Epithelial cell of prostate (primary cell): ENCODE measurements around the gene STK16.
A peak's percentile ranks its signal among the peaks of the same experiment; 100 is the strongest.
"Not testable (repeated sequence)": the region's sequence is repeated elsewhere in the genome, so short reads cannot be mapped to it uniquely, and the experiment has no call there.

Source experiments
- DNase-seq: peaks from one replicate; pipeline ENCODE4 v3.0.0-alpha.2; 2011; ENCODE audit warnings: low read depth, low spot score
- H3K27ac ChIP-seq: fragments of 450-650 bp; 2 replicates; pipeline ENCODE4 v1.5.1; 2017; ENCODE audit warnings: mild to moderate bottlenecking

The STK16 gene

DNA sequence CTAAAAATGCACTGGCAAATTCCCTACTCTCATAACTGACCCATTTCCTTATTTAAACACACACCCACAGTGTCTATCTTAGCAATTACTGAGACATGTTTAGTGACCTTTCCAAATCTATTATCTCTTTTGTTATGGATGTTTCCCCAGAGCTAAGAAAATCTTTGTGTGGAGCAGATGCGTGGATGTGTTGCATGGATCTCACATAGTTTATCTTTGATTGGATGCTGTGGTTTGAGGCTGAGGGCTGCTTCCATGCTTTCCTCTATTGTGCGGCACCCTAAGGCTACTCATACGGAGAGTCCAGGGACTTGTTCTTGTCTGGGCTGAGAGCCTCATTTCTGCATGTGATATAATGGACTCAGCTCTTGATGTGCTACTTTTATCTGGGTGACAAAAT lies 10.9 kb upstream of the STK16 start:
- DNase-seq: no peak
- H3K27ac ChIP-seq: no peak overlapping the region

DNA sequence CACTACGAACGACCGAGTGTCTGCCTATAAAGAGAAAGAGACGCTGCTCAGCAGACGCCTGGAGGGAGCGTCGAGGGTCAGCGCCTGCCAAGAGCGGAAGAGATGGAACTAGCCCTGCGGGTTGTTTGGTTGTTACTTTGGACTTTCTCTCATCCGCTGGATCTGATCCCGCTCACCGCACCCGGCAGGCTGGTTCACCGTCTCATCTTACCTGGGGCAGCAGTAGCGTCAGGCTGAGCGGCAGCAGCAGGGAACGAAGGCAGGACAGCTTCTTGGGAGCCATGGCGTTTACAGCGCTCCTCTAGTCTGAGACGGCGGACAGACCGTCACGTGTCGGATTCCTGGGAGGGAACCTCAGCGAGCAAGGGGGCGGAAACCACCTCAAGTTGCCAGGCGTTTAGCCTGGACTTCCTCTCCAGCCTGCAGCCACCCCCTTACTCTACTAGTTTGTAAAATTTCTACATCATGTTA lies 2.0 kb upstream of the STK16 start:
- no peak overlapping the region for H3K27ac ChIP-seq
- no peak for DNase-seq

DNA sequence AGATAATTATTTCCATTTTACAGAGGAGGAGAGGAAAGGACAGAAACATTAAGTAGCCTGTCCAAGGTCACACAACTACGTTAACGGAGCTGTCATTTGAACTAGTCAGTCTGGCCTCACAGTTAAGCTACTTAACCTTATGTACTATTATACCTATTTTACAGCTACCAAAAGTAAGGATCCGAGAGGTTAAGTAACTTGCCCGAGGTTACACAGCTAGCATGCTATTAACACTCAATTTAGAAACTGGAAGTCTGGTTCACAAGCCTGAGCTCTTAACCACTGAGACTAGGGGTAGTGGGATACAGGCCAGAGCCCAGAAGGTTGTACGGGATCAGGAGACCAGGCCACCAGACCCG lies 511 bp upstream of the STK16 start:
- no peak for DNase-seq
- H3K27ac ChIP-seq: peak overlapping the region; percentile 99

DNA sequence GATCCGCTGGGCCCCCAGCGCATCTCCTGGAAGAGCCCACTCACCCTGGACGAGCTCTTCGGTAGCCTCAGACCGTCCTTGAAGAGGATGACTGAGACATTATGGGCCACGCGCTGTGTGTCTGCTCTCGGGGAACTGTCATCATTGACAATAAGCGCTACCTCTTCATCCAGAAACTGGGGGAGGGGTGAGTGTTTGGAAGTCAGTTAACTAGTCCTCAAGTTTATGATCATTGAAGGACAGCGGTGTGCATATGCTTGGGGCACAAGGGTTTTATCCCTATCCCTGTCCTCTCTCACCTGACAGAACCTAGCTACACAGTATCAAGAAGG lies 586 bp downstream of the STK16 start:
- no peak for DNase-seq

DNA sequence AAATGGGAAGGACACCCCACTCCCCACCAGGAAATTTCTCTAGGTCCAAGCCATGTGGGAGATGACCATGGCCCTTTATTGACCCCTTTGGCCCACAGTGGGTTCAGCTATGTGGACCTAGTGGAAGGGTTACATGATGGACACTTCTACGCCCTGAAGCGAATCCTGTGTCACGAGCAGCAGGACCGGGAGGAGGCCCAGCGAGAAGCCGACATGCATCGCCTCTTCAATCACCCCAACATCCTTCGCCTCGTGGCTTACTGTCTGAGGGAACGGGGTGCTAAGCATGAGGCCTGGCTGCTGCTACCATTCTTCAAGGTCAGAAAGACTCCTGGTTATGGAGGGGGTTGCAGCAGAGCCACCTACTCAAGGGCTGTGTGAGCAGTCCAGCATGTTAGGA lies 1.3 kb downstream of the STK16 start:
- no peak for DNase-seq
- H3K27ac ChIP-seq: peak overlapping the region; percentile 99

More for the DNA sequence above, 586 bp downstream of the STK16 start:
- H3K27ac ChIP-seq: peak overlapping the region; percentile 99

GRCh38 chr2:219247678-219248642 lies 2.7 kb downstream of the STK16 start:
- peak overlapping the region; percentile 99 for H3K27ac ChIP-seq
- DNase-seq: no peak

GRCh38 chr2:219248845-219249202 lies 3.5 kb downstream of the STK16 start:
- no peak for DNase-seq
- H3K27ac ChIP-seq: peak overlapping the region; percentile 99

- peak; percentile 94 for DNase-seq
Measured at GRCh38 chr2:219249203-219249980, 4.1 kb downstream of the STK16 start.

DNA sequence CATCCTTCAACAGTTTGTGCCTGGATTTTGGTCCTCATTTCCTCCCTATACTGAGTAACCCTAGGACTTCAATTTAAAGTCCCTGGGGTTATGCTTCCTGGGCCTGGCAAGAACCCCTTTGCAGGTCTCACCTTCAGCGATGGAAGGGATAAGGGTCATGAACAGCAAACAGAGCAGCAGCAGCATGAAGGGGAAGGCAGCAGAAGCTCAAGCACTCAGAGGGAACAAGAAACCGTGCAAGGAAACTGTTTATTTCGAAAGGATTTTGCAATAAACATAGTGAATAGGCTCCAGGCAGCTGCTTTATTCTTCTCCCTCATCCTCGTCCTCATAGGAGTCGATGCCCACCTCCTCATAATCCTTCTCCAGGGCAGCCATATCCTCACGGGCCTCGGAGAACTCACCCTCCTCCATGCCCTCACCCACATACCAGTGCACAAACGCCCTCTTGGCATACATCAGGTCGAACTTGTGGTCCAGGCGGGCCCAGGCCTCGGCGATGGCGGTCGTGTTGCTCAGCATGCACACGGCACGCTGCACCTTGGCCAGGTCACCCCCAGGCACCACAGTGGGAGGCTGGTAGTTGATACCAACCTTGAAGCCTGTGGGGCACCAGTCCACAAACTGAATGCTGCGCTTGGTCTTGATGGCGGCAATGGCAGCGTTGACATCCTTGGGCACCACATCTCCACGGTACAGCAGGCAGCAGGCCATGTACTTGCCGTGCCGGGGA lies 4.9 kb downstream of the STK16 start:
- no peak for DNase-seq
- peak overlapping the region; percentile 99 for H3K27ac ChIP-seq

More at GRCh38 chr2:219249203-219249980, 4.1 kb downstream of the STK16 start:
- H3K27ac ChIP-seq: peak overlapping the region; percentile 99

GRCh38 chr2:219251656-219252055 lies 6.4 kb downstream of the STK16 start:
- H3K27ac ChIP-seq: peak overlapping the region; percentile 99
- DNase-seq: no peak

DNA sequence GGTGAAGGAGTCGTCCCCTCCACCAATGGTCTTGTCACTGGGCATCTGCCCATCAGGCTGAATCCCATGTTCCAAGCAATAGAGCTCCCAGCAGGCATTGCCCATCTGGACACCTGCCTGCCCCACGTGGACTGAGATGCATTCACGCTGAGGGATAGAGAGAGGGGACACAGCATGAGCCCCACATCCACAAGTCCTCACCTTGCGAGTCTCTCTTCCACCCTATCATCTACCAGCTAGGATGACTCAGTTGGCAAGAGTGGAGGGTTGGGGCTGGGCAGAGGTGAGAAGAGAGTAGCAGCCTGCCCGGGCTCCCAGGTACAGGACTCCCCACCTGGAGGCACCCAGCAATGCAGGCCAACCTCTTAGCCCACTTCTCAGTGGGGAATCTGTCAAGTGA lies 6.8 kb downstream of the STK16 start:
- DNase-seq: no peak
- peak overlapping the region; percentile 99 for H3K27ac ChIP-seq

- no peak for DNase-seq
- peak overlapping the region; percentile 99 for H3K27ac ChIP-seq
Measured at GRCh38 chr2:219252570-219252899, 7.3 kb downstream of the STK16 start.

DNA sequence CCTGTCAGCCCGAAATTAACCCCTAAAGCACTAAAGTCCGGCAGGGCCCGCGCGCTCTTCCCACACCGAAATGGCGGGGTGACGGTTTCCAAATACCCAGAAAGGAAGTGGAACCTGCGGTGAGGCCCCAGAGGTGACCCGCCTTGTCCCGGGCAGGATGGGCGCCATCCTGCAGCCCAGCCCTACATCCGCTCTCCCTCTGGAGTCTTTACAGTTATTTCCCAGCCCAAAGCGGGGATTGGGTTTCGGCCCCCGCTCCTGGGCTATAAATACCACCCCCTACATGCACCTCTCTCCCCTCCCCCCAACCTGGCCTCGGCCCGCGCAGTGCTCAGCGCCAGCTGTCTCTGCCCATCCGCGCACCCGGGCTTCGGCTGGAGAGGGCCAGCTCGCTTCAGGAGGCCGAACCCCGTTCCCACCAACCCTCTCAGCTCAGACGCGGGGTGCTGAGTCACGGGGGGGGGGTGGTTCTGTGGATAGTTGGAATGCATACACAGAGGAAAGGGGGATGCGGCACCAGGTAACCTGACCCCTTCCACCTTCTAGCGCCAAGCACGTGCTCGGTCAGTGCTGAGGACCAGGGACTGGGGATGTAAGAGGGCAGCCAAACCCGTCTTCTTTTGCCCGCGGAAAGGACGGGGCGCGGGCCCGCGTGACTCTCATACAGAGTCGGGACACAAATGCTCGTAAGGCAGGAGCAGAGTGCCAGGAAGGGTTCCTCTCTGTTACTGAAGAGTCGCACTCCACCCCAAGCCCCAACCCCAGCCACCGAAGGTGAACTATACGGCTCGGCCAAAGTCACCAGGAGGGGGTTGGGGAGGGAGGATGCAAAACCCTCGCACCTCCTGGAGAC lies 7.8 kb downstream of the STK16 start, which contains the start of gene TUBA4B:
Gene TUBA4B (plus strand): TSS at position 344 of the 853 bp plus-strand sequence. CDS start 165 bp downstream, at position 509.
- no peak for DNase-seq
- H3K27ac ChIP-seq: peak within 1 kb of the TSS; percentile 99

DNA sequence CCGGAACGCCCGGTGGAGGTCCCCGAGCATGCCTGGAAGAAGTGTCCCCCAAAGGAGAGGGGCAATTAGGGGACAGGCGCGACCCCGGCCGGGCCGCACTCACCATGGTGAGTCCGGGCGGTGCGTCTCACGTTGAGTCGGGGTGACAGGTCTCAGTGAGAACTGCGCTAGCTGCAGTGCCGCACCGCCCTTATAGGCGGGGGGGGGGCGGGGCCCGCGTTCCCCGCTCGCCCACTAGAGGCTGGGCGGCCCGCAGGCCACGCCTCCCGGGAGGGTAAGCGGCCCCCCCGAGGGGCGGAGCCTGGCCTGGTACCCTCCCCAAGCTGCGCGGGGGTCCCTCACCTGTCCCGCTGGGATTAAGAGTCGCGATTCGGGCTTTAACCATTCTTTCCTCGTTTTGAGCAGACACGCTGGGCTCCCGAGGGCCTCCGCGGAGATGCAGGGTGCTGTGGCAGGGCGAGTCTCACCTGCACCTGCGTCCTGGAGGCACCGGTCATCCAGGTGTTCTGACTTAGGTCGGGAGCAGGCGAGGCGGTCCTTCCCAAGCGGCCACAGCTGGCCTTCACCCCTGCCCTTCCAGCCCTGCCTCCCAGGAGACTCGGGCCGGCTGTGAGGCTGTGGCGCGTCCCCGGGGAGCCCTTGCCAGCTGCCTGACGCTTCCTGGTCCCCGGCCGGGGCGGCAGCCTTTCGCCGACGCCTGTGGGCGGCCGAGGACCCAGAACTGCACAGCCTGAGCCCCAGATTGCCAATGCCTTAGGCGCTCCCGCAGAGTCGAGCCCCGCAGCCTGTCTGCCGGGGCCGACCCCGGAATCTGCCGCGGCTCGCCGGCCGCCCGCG lies 8.7 kb downstream of the STK16 start, which contains the start of gene TUBA4A:
Gene TUBA4A (minus strand): TSS at position 166 of the 837 bp plus-strand sequence. CDS start 60 bp downstream, at position 106.
- H3K27ac ChIP-seq: peak within 1 kb of the TSS; percentile 99
- no peak for DNase-seq

- H3K27ac ChIP-seq: peak overlapping the region; percentile 99
- no peak for DNase-seq
Measured at GRCh38 chr2:219254590-219255201, 9.4 kb downstream of the STK16 start.

GRCh38 chr2:219258942-219259341 lies 13.7 kb downstream of the STK16 start:
- not testable (repeated sequence) for DNase-seq, H3K27ac ChIP-seq

DNA sequence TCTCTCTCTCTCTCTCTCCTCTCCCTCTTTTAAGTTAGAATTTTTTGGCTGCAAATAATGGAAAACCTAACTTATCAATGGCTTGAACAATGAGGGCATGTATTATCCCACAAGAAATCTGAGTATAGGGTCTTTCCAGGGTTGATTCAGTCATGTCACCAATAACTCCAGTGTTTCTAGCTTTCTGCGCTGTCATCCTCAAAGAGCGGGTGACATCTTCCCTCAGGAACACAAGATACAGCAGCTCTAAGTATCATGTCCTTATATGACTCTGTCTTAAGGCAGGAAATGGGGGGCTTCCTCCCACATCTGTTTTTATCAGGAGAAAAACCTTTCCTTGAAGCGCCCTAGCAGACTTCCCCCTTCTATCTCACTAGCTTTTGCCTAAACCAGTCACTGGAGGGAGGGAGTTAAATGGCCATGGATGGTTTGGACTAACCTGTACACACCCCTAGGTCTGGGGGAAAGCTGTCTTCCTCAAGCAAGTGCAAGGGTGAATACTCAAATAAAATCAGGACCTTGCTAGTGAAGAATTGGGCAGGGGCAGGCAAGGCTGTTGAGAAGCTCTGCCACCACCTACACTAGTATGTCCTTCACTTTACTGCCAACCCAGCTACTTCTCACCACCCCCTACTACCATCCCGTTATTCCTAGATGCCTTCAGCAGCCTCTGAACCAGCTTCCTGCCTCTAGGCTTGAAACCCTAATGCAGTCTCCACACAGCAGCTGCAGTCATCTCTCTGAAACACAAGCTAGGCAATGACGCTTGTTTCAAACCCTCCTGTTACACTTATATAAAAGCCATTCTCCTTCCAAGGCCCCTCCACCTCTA lies 16.0 kb downstream of the STK16 start:
- no peak overlapping the region for H3K27ac ChIP-seq
- no peak for DNase-seq
